ENCODE results near the gene RSPH3.

DNA sequence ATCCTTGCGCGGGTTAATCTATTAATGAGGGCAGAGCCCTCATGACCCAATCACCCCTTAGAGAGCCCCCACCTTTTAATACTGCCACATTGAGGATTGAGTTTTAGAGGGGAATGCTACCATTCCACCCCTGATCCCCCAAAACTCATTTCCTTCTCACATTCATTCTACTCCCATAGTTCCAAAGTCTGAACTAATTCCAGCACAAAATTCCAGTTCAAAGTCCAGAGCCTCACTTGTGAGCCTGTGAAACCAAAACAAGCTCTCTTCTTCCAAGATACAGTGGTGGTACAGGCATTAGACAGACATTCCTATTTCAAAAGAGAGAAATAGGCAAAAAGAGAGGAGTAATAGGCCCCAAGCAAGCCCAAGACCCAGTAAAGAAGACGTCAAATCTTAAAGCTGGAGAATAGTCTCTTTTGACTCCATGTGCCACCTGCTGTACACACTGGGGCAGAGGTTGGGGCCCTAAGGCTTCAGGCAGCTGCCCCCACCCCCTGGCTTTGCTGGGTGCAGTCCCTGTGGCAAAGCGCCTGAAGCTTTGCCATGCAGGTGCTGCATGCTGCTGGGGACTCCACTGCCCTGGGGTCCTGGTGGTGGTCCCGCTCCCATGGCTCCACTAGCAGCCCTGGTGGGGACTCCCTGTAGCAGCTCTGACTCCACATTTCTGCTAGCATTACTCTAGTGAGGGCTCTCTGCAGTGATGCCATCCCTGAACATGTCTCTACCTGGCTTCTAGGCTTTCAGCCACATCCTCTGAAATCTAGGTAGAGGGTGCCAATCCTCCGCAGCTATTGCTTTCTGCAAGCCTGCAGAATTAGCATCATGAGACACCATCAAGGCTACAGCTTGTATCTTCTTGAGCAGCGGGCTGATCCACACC, 41.3 kb downstream of the RSPH3 start:
- TF ChIP-seq, protein P1, sequence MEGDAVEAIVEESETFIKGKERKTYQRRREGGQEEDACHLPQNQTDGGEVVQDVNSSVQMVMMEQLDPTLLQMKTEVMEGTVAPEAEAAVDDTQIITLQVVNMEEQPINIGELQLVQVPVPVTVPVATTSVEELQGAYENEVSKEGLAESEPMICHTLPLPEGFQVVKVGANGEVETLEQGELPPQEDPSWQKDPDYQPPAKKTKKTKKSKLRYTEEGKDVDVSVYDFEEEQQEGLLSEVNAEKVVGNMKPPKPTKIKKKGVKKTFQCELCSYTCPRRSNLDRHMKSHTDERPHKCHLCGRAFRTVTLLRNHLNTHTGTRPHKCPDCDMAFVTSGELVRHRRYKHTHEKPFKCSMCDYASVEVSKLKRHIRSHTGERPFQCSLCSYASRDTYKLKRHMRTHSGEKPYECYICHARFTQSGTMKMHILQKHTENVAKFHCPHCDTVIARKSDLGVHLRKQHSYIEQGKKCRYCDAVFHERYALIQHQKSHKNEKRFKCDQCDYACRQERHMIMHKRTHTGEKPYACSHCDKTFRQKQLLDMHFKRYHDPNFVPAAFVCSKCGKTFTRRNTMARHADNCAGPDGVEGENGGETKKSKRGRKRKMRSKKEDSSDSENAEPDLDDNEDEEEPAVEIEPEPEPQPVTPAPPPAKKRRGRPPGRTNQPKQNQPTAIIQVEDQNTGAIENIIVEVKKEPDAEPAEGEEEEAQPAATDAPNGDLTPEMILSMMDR (optimal IDR thresholded peaks at IDR 0.05 in 1 of 3, IDR thresholded peaks at IDR 0.05 in 1 of 3, conservative IDR thresholded peaks at IDR 0.05 in 1 of 3; ENCODE audit: extremely low read depth in 1 of 3, insufficient read depth in 2 of 3, low read length in 3 of 3), result peak; percentile 25 to 47 (median 27)
- TF ChIP-seq EZH2 (IDR thresholded peaks at IDR 0.05; ENCODE audit: low read length), result no peak

Measured in keratinocyte (primary cell).